ENCODE measurements around the gene CARD11. TPM values are rescaled to one million over a fixed set of nuclear protein-coding genes. Genes with fewer than 3 reads are reported as not detected.

Gene CARD11
- polyA plus RNA-seq, 1 experiment = 1.2 TPM

DNA sequence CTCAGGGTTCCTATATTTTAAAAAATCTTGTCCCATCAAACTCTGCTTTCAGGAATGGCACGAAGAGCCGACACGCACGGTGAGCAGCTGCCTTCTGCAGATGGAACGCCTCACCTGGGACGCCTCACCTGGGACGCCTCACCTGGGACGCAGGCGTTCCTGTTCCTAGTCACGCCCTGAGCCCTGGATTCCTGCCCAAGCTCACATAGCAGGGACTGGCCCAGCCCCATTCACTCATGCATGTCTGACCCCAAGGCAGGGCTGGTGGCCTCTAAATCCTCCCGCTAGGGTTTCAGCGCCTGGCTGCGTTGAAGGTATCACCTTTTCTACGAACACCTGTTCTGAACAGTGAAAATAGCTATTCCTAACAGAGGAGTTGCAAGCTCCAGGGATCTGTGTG lies 49.8 kb downstream of the CARD11 start:
- ChIA-PET POLR2A (no interaction called here), CTCF (no interaction called here)
- Histone ChIP-seq H3K27ac (ENCODE audit: low read depth, low read length) (no peak overlapping the region), H3K27me3 (ENCODE audit: control insufficient read depth, insufficient read depth, low read length) (peaks cover 2% of the 10 kb centered on the region), H3K4me3 (ENCODE audit: low read depth, low read length) (no peak overlapping the region), H3K9me3 (ENCODE audit: control insufficient read depth, insufficient read depth, low read length) (no peaks in the 10 kb centered on the region; the same call in 1 of the 2 replicates)
- no peak for DNase-seq (ENCODE audit: low read depth, low spot score)
- TF ChIP-seq, protein P1, sequence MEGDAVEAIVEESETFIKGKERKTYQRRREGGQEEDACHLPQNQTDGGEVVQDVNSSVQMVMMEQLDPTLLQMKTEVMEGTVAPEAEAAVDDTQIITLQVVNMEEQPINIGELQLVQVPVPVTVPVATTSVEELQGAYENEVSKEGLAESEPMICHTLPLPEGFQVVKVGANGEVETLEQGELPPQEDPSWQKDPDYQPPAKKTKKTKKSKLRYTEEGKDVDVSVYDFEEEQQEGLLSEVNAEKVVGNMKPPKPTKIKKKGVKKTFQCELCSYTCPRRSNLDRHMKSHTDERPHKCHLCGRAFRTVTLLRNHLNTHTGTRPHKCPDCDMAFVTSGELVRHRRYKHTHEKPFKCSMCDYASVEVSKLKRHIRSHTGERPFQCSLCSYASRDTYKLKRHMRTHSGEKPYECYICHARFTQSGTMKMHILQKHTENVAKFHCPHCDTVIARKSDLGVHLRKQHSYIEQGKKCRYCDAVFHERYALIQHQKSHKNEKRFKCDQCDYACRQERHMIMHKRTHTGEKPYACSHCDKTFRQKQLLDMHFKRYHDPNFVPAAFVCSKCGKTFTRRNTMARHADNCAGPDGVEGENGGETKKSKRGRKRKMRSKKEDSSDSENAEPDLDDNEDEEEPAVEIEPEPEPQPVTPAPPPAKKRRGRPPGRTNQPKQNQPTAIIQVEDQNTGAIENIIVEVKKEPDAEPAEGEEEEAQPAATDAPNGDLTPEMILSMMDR (IDR thresholded peaks at IDR 0.05; ENCODE audit: low read depth, low read length) = no peak

DNA sequence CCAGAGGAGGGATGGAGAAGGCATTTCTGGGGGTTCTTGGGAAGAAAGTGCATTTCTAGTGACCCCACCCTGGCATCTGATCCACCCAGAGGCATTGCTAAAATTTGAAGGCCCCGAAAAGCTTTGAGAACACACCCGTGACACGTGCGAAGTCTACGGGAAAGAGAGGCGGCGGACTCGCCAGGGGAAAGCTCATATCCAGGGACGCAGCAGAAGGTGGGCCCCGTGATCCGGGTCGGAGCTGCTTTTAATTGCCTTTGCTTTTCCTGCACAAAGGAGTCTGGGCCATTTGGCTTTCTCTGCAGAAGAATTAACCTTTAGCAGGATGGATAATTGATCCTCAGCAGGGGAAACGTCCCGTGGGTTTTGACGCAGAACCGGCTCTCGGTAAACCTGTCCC lies 50.3 kb downstream of the CARD11 start:
- no peak overlapping the region for H3K4me3 ChIP-seq (ENCODE audit: low read depth, low read length)
- ChIA-PET POLR2A (no interaction called here), CTCF (no interaction called here)
- H3K27me3 ChIP-seq (ENCODE audit: control insufficient read depth, insufficient read depth, low read length) = peaks cover 2% of the 10 kb centered on the region
- TF ChIP-seq, protein P1 (IDR thresholded peaks at IDR 0.05; ENCODE audit: low read depth, low read length) = no peak
- H3K27ac ChIP-seq (ENCODE audit: low read depth, low read length) = no peak overlapping the region
- no peaks in the 10 kb centered on the region; the same call in 1 of the 2 replicates for H3K9me3 ChIP-seq (ENCODE audit: control insufficient read depth, insufficient read depth, low read length)
- no peak for DNase-seq (ENCODE audit: low read depth, low spot score)

DNA sequence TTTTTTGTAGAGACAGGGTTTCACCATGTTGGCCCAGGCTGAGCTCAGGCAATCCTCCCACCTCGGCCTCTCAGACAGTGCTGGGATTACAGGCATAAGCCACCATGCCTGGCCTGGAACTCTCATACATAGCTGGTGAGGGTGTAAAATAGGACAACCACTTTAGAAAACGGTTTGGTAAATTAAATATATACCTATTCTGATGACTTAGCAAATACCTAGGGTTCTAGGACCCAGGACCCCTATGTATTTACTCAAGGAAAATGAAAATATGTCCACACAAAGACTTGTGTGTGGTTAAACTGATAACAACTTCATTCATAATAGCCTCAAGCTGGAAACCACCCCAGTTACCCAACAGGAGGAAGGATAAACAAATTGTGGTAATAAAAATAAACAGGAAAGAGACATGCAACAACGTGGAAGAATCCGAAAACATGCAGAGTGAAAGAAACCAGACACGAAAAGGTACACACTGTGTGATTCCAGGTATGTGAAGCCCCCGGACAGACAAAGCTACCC lies 52.7 kb downstream of the CARD11 start:
- CTCF ChIA-PET = no interaction called here
- POLR2A ChIA-PET = no interaction called here
- TF ChIP-seq, protein P1 (IDR thresholded peaks at IDR 0.05; ENCODE audit: low read depth, low read length) = no peak

DNA sequence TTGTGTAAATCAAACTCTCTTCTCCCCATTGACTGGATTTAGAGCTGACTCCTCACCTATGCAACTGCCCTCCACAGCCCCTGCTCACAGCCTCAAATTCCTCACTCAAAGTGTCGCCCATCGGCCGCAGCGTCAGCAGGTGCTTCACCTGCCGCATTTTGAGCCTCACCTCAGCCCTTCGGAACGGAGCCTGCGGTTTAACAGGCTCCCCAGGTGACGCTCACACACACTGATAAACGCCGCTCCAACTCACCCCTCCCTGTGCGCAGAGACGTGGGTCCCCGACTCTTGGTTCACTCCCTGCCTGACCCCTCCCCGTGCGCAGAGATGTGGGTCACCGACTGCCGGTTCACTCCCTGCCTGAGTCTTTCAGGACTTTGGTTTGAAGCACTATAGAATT lies 57.1 kb downstream of the CARD11 start:
- H3K4me3 ChIP-seq (ENCODE audit: low read depth, low read length) = no peak overlapping the region
- no peaks in the 10 kb centered on the region; the same call in 1 of the 2 replicates for H3K9me3 ChIP-seq (ENCODE audit: control insufficient read depth, insufficient read depth, low read length)
- DNase-seq (ENCODE audit: low read depth, low spot score) = no peak
- TF ChIP-seq, protein P1 (IDR thresholded peaks at IDR 0.05; ENCODE audit: low read depth, low read length) = no peak
- peaks cover 3% of the 10 kb centered on the region for H3K27me3 ChIP-seq (ENCODE audit: control insufficient read depth, insufficient read depth, low read length)
- ChIA-PET POLR2A (no interaction called here), CTCF (no interaction called here)
- no peak overlapping the region for H3K27ac ChIP-seq (ENCODE audit: low read depth, low read length)

More for the DNA sequence above, 52.7 kb downstream of the CARD11 start:
- H3K4me3 ChIP-seq (ENCODE audit: low read depth, low read length) = no peak overlapping the region
- H3K27ac ChIP-seq (ENCODE audit: low read depth, low read length) = no peak overlapping the region
- peaks cover 2% of the 10 kb centered on the region for H3K27me3 ChIP-seq (ENCODE audit: control insufficient read depth, insufficient read depth, low read length)
- no peaks in the 10 kb centered on the region; the same call in 1 of the 2 replicates for H3K9me3 ChIP-seq (ENCODE audit: control insufficient read depth, insufficient read depth, low read length)
- no peak for DNase-seq (ENCODE audit: low read depth, low spot score)

GRCh38 chr7:2985866-2986265 lies 57.8 kb downstream of the CARD11 start:
- no peak overlapping the region for H3K27ac ChIP-seq (ENCODE audit: low read depth, low read length)
- no peaks in the 10 kb centered on the region; the same call in 1 of the 2 replicates for H3K9me3 ChIP-seq (ENCODE audit: control insufficient read depth, insufficient read depth, low read length)
- ChIA-PET CTCF (no interaction called here), POLR2A (no interaction called here)
- DNase-seq (ENCODE audit: low read depth, low spot score) = no peak
- TF ChIP-seq, protein P1 (IDR thresholded peaks at IDR 0.05; ENCODE audit: low read depth, low read length) = no peak
- peaks cover 9% of the 10 kb centered on the region for H3K27me3 ChIP-seq (ENCODE audit: control insufficient read depth, insufficient read depth, low read length)
- H3K4me3 ChIP-seq (ENCODE audit: low read depth, low read length) = no peak overlapping the region
